Body of pancreas (tissue), 2 donors: Measurements from ENCODE around the gene SLC6A13. TPM values are rescaled to one million over a fixed set of nuclear protein-coding genes. Genes with fewer than 3 reads are reported as not detected.

Experiments
- total RNA-seq, 2 donors: library from RNA; depleted of rRNA; stranded (reverse); fragments of >200 nt; gene quantifications; one replicate each; pipeline ENCODE4 v1.1.0, GENCODE V29; 2016

Gene SLC6A13
- total RNA-seq, 2 donors from 2014 or later, result not detected

Other genes starting within 250 kb of the SLC6A13 start
- gene IQSEC3, start 196.1 kb downstream of the SLC6A13 start, total RNA-seq, result 1 to 10 TPM in 1 of 2 donors, under 1 TPM in 1; 0.78 to 1.6 TPM
- gene SLC6A12, start 48.7 kb downstream of the SLC6A13 start, total RNA-seq, result 1 to 10 TPM in 1 of 2 donors, under 1 TPM in 1; 0.33 to 6.7 TPM
- gene KDM5A, start 126.5 kb upstream of the SLC6A13 start, total RNA-seq, result 10 to 100 TPM; 24.4 to 67.6 TPM
- gene CCDC77, start 138.8 kb upstream of the SLC6A13 start, total RNA-seq, result 1 to 10 TPM; 2.9 to 4.9 TPM
- 1 to 10 TPM; 4.0 to 9.3 TPM for gene B4GALNT3, start 197.1 kb upstream of the SLC6A13 start, total RNA-seq